Prostate gland (tissue), 2 donors: ENCODE measurements around the gene CTSA.

Source experiments
- CTCF ChIP-seq, 4 experiments: fragments of 200-600 bp in 2 of 4; fragments of 450-650 bp in 2 of 4; sonication (generic) in 2 of 4; IDR thresholded peaks; 1 replicate in 3 of 4; 2 replicates in 1 of 4; pipeline ENCODE4 v1.5.1; 2016 to 2019; ENCODE audit warnings: antibody characterized with exemption in 4 of 4, mild to moderate bottlenecking in 2 of 4, moderate library complexity in 2 of 4
- POLR2A ChIP-seq: fragments of 450-650 bp; IDR thresholded peaks from one replicate; pipeline ENCODE4 v1.6.1; 2016; ENCODE audit warnings: antibody characterized with exemption, mild to moderate bottlenecking

- no peak for TF ChIP-seq CTCF (IDR thresholded peaks at IDR 0.05)
- TF ChIP-seq POLR2A, result no peak
These were observed 40.2 kb upstream of the CTSA start for GRCh38 chr20:45850926-45851325.
